Rectal smooth muscle tissue (tissue), 1 donor: ENCODE results near the gene STARD4.

ENCODE experiments used
- H3K27ac ChIP-seq: one replicate; pipeline ENCODE4 v1.7.0; 2013; ENCODE audit warnings: low read depth, low read length, inconsistent platforms
- H3K27me3 ChIP-seq: one replicate; pipeline ENCODE4 v1.7.0; 2013; ENCODE audit warnings: low read length; ENCODE audit not compliant: control insufficient read depth, insufficient read depth
- H3K36me3 ChIP-seq: one replicate; pipeline ENCODE4 v1.7.0; 2013; ENCODE audit warnings: low read length; ENCODE audit not compliant: control insufficient read depth, insufficient read depth
- H3K4me1 ChIP-seq: one replicate; pipeline ENCODE4 v1.7.0; 2013; ENCODE audit warnings: low read length; ENCODE audit not compliant: control insufficient read depth, insufficient read depth
- H3K4me3 ChIP-seq: one replicate; pipeline ENCODE4 v1.7.0; 2013; ENCODE audit warnings: low read length
- H3K9ac ChIP-seq: one replicate; pipeline ENCODE4 v1.7.0; 2013; ENCODE audit warnings: low read length

STARD4 gene, protein sequence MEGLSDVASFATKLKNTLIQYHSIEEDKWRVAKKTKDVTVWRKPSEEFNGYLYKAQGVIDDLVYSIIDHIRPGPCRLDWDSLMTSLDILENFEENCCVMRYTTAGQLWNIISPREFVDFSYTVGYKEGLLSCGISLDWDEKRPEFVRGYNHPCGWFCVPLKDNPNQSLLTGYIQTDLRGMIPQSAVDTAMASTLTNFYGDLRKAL

DNA sequence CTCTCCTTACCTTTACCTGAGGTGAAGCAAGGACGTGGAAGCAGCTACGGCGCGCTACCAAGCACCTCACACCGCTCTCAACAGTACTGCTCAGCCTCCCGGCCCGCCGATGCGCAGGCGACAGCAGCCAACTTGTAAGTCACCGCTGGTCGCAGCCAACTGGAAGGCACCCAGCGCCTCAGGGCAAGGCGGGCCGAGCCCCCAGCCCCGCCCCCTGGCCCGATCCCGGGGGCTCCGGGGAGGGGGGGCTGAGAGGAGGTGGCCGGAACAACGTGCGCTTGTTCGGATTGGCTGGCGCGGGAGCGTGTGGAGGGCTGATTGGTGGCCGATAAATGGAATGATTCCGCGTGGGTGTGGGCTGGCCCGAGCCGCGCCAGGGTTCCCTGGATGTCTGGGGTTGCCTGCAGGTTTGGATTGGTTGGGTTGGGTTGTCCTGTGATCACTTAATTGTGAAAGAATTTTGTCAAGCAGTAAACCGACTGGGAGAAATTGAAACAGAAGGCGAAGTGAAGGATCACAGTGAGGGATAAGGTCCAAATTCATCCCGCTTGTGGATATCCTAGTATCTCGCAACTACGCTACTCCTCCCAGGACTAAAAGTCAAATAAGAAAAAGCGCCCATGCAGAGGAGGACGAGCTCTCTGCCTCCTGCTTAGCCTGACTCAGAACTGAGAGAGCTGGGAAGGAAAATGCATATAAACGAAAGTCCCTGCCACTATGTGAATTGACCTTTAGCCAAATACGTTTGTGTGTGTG lies at the start of gene STARD4:
TSS of gene STARD4 (minus strand) at position 161 of the 756 bp plus-strand sequence. CDS start 5,102 bp downstream, outside the sequence.
- H3K27ac ChIP-seq = peak within 1 kb of the TSS; percentile 69
- no peaks in the 10 kb centered on the region for H3K27me3 ChIP-seq
- peak within 1 kb of the TSS; percentile 98 for H3K4me3 ChIP-seq
- no peaks in the 10 kb centered on the region for H3K36me3 ChIP-seq
- H3K9ac ChIP-seq = peak within 1 kb of the TSS; percentile 78
- H3K4me1 ChIP-seq = peaks cover 5% of the 10 kb centered on the region

DNA sequence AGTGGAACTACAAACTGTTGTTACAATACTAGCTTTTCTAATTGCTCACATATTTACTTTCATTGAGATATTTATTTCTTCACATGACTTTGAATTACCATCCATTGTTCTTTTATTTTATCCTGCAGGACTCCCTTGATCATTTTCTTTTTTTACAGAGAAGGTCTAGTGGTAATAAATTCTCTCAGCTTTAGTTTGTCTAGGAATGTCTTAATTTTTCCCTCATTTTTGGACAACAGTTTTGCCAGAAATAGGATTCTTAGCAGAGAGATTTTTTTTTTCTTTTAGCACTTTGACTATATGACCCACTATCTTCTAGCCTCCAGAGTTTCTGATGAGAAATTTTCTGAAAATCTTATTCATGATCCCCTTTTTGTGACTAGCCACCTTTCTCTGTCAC lies 47.3 kb upstream of the STARD4 start:
- Histone ChIP-seq H3K27ac (no peak overlapping the region), H3K4me3 (no peak overlapping the region), H3K36me3 (no peaks in the 10 kb centered on the region), H3K4me1 (peaks cover 8% of the 10 kb centered on the region), H3K9ac (no peak overlapping the region), H3K27me3 (no peaks in the 10 kb centered on the region)

DNA sequence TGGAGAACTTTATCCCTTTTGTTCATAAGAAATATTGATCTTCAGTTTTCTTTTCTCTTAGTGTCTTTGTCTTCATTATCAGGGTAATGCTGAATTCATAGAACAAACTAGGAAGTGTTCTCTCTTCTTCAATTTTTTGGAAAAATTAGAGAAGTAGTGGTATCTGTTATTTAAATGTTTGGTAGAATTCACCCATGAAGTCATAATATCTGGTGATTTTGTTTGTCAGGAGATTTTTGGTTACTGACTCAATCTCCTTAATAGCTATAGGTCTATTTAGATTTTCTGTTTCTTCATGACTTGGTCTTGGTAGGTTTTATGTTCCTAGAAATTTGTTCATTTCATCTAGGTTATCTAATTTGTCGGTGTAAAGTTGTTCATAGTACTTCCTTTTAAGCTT lies 45.4 kb upstream of the STARD4 start:
- peaks cover 1% of the 10 kb centered on the region for H3K4me1 ChIP-seq
- H3K9ac ChIP-seq = no peak overlapping the region
- H3K27ac ChIP-seq = no peak overlapping the region
- H3K4me3 ChIP-seq = no peak overlapping the region
- no peaks in the 10 kb centered on the region for H3K36me3 ChIP-seq
- no peaks in the 10 kb centered on the region for H3K27me3 ChIP-seq

DNA sequence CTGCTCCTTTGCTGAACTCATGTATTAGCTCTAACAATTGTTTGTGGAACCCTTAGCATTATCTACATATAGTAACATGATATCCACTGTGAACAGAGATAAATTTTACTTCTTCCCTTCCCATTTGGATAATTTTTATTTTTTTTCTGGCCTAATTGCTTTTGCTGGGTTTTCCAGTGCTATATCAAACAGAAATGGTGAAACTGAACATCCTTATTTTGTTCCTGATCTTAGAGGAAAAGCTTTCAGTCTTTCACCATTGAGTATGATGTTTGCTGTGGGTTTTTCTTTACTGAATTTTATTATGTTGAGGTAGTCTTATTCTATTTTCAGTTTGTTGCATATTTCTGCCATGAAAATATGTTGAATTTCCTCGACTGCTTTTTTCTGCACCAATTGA lies 44.8 kb upstream of the STARD4 start:
- H3K9ac ChIP-seq = no peak overlapping the region
- no peaks in the 10 kb centered on the region for H3K27me3 ChIP-seq
- no peak overlapping the region for H3K27ac ChIP-seq
- H3K4me3 ChIP-seq = no peak overlapping the region
- H3K4me1 ChIP-seq = no peaks in the 10 kb centered on the region
- no peaks in the 10 kb centered on the region for H3K36me3 ChIP-seq

DNA sequence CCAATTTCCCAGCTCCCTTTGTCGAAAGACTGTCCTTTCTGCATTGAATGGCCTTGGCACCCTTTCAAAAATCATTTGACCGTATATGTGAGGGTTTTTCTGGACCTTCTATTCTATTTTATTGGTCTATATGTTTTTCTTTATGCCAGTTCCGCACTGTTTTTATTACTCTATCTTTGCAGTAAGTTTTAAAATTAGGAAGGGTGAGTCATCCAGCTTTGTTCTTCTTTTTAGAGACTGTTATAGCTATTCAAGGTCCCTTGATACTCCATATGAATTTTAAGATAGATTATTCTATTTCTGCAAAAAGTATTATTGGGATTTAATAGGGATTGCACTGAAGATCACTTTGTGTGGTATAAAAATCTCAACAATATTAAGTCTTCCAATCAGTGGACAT lies 44.2 kb upstream of the STARD4 start:
- Histone ChIP-seq H3K27ac (no peak overlapping the region), H3K9ac (no peak overlapping the region), H3K4me3 (no peak overlapping the region), H3K36me3 (no peaks in the 10 kb centered on the region), H3K4me1 (no peaks in the 10 kb centered on the region), H3K27me3 (no peaks in the 10 kb centered on the region)

DNA sequence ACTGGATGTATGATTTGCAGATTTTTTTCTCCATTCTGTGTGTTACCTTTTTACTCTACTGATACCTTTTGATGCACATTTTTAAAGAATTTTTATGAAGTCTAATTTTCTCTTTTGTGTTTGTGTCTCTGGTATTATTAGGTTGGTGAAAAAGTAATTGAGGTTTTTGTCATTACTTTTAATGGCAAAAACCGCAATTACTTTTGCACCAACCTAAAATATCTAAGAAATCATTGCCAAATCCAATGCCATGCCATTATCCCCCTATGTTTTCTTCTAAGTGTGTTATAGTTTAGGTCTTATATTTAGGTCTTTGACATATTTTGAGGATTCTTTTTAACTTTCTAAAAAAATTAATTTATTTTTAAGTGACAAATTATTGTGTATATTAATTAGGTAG lies 43.4 kb upstream of the STARD4 start:
- Histone ChIP-seq H3K4me3 (no peak overlapping the region), H3K4me1 (peaks cover 2% of the 10 kb centered on the region), H3K36me3 (no peaks in the 10 kb centered on the region), H3K27ac (no peak overlapping the region), H3K27me3 (no peaks in the 10 kb centered on the region), H3K9ac (no peak overlapping the region)

DNA sequence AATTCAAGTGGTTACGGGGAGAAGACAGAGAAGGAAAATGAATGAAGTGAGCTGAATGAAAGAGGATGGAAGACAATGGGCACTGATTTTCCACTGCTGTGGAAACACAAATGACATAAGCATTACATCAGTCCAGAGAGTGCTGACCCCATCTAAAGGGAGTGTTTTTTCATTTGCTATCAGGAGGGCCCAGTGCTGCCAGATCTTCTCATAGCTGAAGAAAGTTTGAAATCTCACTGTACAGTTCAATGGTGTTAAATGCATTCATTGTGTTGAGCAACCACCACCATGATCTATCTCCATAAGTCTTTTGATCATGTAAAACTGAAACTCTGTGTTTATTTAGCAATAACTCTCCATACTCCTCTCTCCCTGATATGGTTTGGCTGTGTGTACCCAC lies 41.5 kb upstream of the STARD4 start:
- Histone ChIP-seq H3K4me3 (no peak overlapping the region), H3K27me3 (no peaks in the 10 kb centered on the region), H3K9ac (no peak overlapping the region), H3K4me1 (peaks cover 3% of the 10 kb centered on the region), H3K36me3 (no peaks in the 10 kb centered on the region), H3K27ac (no peak overlapping the region)

DNA sequence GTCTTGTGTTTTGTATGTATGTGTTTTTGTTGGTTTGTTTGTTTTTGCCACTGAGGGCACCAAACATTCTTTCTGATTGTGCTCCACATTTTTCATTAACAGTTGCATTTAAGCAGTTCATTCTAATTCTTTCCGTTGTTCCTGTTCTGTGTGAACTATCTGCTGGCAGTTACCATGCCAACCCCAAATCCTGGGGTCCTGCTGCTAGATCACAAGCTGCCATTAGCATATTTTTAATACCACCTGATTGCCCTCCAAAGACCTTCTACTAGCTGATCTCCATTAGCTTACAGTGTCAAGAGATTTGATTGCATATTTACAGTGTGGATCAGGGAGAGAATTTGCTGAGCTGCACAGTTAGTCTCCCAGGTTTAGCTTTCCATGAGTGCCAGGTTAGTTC lies 40.6 kb upstream of the STARD4 start:
- no peak overlapping the region for H3K27ac ChIP-seq

DNA sequence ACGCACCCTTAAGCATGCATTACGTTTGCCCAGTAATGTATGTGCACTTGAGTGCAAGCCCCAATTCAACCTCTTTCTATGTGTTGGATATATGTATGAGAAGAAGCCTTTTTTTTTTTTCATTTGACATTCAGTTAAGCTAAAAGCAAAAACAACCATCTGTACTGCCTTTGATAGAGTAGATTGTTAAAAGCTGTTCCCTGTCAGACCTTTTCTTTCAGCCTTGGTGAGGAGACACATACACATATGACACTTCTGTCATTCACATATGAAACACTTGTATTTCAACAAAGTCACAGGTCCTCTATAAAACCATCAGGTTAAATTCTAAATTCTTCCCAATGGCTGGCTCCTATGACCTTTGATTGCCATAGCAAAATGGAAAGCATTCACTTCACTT lies 40.2 kb upstream of the STARD4 start:
- no peak overlapping the region for H3K9ac ChIP-seq
- H3K4me1 ChIP-seq = peaks cover 3% of the 10 kb centered on the region
- no peaks in the 10 kb centered on the region for H3K36me3 ChIP-seq
- no peaks in the 10 kb centered on the region for H3K27me3 ChIP-seq
- H3K27ac ChIP-seq = no peak overlapping the region
- H3K4me3 ChIP-seq = no peak overlapping the region

More for the DNA sequence above, 40.6 kb upstream of the STARD4 start:
- H3K27me3 ChIP-seq = no peaks in the 10 kb centered on the region
- peaks cover 3% of the 10 kb centered on the region for H3K4me1 ChIP-seq
- H3K9ac ChIP-seq = no peak overlapping the region
- no peak overlapping the region for H3K4me3 ChIP-seq
- H3K36me3 ChIP-seq = no peaks in the 10 kb centered on the region

DNA sequence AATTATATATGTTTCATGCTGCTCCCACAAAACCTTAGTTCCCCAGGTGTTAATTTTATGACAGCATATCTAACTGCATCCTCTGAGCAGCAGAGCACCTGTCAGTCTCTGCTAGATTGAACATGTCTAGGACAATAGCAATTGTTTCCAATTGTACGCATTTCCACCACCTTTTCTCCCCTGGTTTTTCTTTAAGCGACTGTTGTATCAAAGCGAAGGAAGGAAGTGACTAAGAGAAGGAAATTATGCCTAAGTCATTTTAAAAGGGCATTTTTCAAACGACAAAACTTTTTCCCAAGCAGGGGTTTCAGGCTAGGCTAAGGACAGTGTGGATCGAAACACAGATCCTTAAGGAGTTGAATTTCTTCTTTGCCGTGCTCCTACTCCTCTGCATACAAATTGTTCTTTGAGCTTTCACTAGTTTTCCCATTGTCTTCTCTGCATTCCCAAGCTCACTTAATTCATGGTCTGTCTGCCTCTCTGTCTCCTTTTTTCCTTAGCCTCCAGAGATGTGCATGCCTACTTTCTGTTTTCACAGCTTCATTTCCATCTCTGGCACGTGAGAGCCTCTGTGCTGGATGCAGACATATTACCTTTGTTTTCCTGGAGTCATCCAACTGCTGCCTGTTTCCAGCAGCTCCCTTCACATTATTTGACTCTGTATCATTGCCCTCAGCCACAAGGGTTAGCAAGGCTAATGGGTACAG lies 39.4 kb upstream of the STARD4 start:
- H3K27ac ChIP-seq = no peak overlapping the region
- H3K36me3 ChIP-seq = no peaks in the 10 kb centered on the region
- peaks cover 3% of the 10 kb centered on the region for H3K4me1 ChIP-seq
- H3K9ac ChIP-seq = no peak overlapping the region
- no peak overlapping the region for H3K4me3 ChIP-seq
- H3K27me3 ChIP-seq = no peaks in the 10 kb centered on the region

DNA sequence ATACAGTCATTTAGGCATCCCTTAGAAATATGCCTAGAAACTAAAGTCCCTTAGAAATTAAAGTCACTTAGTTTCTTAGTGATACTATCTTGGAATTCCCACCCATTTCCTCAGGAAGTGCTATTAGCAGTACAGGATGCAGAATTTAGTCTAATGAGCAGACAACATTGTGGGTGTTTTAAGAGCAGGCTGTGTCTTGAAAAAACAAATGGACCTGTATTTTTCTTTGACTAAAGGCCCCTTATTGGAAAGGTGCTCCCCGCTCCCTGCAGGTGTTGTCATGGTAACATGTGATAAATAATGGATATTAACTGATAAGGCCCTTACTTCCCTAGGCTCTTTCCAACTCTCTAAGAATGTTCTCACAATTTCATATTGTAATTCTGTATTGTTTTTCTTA lies 38.8 kb upstream of the STARD4 start:
- Histone ChIP-seq H3K4me3 (no peak overlapping the region), H3K4me1 (peaks cover 3% of the 10 kb centered on the region), H3K27me3 (no peaks in the 10 kb centered on the region), H3K9ac (no peak overlapping the region), H3K36me3 (no peaks in the 10 kb centered on the region), H3K27ac (no peak overlapping the region)

DNA sequence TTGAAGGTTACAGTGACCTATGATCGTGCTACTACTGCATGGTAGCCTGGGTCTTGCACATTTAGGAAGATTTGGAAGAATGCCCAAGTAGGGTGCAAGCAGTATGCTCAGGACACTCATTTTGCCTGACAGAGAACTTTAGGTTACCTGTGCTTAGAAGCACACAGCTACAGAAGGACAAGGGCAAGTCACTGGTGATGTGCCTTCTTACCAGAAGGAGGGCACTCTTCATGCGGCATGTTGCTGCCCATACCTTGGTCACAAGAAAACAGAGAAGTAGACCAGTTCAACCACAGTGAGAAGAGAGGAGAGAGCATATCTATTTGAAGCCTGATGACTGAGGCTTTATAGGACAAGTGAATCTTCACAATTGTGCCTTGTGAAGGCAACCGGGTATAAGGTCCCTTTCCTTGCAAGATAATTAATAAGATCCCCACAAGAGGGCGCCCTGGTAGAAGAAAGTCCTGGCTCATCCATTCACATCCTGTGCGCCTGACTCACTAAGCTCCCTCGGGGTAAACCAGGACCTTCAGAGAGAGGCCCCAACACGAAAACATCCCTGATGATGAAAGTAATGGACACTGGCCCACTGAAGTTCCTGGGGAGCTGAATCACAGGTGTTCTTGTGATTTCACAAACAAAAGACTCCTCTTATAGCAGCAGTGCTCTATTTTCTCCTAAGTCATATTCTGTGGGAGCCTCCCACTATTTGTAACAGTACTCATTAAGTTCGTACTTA lies 38.1 kb upstream of the STARD4 start:
- Histone ChIP-seq H3K4me3 (no peak overlapping the region), H3K9ac (no peak overlapping the region), H3K27ac (no peak overlapping the region), H3K36me3 (no peaks in the 10 kb centered on the region), H3K4me1 (peaks cover 3% of the 10 kb centered on the region), H3K27me3 (no peaks in the 10 kb centered on the region)
